ENCODE measurements around the gene DCP2.

Gene DCP2

DNA sequence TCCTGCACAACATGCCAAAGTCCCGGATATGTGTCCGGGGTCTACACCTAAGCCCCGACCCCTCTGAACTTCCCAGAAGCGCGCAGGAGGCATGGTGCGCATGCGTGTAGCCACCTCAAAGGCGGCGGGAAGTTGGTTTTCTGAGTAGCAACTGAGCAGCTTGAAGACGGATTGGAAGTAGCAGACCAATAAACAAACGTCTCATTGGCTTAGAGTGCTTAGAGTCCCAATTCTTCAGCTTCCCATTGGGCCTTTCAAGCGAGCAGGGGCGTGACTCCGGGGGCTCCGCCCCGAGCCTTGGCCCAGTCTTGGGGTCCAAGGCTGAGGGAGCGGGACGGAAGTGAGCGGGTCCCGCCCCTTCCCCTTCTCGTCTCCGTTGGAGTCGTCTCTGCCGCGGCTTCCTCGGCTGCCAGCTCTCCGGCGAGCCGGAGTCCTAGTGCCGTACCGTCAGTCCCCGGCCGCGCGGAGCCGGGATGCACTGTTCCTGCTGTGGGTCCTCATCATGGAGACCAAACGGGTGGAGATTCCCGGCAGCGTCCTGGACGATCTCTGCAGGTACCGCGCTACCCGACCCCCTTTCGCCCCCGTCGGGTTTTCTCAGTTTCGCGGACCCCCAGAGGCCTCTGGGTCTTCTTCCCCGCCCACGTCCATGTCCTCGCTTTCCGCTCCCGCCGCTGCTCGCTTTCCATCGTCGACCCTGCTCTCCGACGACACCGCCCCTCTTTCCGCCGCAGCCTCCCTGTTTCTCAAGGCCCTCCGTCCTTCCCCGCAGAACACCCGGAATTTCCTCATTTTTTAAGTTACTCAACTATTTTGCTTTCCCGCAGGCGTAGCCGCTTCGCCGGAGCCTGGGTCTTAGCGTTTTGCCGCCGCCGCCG lies at the start of gene DCP2:
DCP2 (plus strand) TSS at position 367 of the 878 bp plus-strand sequence; CDS start at position 503, 136 bp downstream.
- CTCF ChIA-PET: interaction anchor here (0.9 to 3.7 kb wide), 6 partner anchors 10 to 54 kb away, joined by 3 to 28 read pairs (median 5); no protein-coding TSS in a partner anchor

GRCh38 chr5:112929336-112930081 lies 47.1 kb upstream of the DCP2 start:
- TF ChIP-seq, protein P1, sequence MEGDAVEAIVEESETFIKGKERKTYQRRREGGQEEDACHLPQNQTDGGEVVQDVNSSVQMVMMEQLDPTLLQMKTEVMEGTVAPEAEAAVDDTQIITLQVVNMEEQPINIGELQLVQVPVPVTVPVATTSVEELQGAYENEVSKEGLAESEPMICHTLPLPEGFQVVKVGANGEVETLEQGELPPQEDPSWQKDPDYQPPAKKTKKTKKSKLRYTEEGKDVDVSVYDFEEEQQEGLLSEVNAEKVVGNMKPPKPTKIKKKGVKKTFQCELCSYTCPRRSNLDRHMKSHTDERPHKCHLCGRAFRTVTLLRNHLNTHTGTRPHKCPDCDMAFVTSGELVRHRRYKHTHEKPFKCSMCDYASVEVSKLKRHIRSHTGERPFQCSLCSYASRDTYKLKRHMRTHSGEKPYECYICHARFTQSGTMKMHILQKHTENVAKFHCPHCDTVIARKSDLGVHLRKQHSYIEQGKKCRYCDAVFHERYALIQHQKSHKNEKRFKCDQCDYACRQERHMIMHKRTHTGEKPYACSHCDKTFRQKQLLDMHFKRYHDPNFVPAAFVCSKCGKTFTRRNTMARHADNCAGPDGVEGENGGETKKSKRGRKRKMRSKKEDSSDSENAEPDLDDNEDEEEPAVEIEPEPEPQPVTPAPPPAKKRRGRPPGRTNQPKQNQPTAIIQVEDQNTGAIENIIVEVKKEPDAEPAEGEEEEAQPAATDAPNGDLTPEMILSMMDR (IDR thresholded peaks at IDR 0.05; ENCODE audit: control extremely low read depth, extremely low read depth, low read depth, missing control alignments): no peak
- DNase-seq (ENCODE audit: extremely low spot score): no peak
- CTCF ChIA-PET: interaction anchor here (1.6 kb wide), 1 partner anchor 8 kb away, joined by 4 read pairs; the partner anchor contains the start of gene REEP5
- POLR2A ChIA-PET: no interaction called here

More for the DNA sequence above, at the start of gene DCP2:
- DNase-seq (ENCODE audit: extremely low spot score): peak; percentile 97
- POLR2A ChIA-PET: interaction anchor here (0.6 to 1.4 kb wide), 6 partner anchors 9 to 537 kb away, joined by 3 to 4 read pairs (median 4); partner anchors contain the start of genes REEP5 and YTHDC2
- TF ChIP-seq, protein P1 (IDR thresholded peaks at IDR 0.05; ENCODE audit: control extremely low read depth, extremely low read depth, low read depth, missing control alignments): no peak

GRCh38 chr5:112930082-112930344 lies 46.6 kb upstream of the DCP2 start:
- ChIA-PET POLR2A (no interaction called here), CTCF (interaction anchor here (1.6 kb wide), 1 partner anchor 8 kb away, joined by 4 read pairs; the partner anchor contains the start of gene REEP5)
- TF ChIP-seq, protein P1 (IDR thresholded peaks at IDR 0.05; ENCODE audit: control extremely low read depth, extremely low read depth, low read depth, missing control alignments): no peak
- DNase-seq (ENCODE audit: extremely low spot score): peak; percentile 37

DNA sequence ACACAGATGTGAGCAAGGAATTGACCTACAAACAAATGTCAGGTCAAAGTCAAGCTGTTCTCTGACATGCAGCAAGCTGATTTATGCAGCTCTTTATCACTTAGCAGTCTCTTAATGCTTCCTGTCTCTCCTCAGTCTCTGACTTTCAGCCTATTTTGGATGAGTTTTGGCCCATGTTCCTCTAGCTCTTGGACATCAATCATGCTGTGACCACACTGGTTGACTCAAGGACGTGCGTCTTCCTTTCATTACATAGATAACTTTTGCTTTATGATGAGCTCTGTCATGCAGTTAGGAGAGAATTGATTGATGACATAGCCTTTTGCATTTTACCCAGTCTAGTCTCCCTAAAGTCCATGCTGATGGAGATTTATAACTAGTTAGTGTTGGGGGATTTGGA lies 45.1 kb upstream of the DCP2 start:
- DNase-seq (ENCODE audit: extremely low spot score): no peak
- ChIA-PET CTCF (interaction anchor here (0.8 to 1.5 kb wide), 4 partner anchors 8 to 37 kb away, joined by 3 to 5 read pairs (median 4); no protein-coding TSS in a partner anchor), POLR2A (no interaction called here)
- TF ChIP-seq, protein P1 (IDR thresholded peaks at IDR 0.05; ENCODE audit: control extremely low read depth, extremely low read depth, low read depth, missing control alignments): no peak

DNA sequence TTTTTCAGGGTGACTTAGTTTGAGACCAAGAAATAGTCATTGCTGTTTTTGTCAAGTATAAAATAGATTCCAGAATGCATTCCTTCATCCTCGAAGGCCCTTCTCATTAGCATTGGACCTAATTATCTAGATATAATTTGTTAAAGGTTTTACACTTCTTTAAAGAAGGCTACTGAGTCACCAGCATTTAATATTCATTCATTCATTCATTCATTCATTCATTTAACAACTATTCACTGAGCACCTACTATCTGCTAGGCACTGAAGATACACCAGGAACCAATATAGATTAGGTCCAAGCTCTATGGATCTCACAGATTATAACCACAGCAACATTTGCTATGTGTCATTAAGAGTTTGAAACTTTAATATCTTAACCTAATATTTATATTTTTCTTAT lies 43.5 kb upstream of the DCP2 start:
- TF ChIP-seq, protein P1 (IDR thresholded peaks at IDR 0.05; ENCODE audit: control extremely low read depth, extremely low read depth, low read depth, missing control alignments): no peak
- POLR2A ChIA-PET: no interaction called here
- CTCF ChIA-PET: interaction anchor here (2.8 kb wide), 1 partner anchor 10 kb away, joined by 10 read pairs; no protein-coding TSS in a partner anchor
- no peak for DNase-seq (ENCODE audit: extremely low spot score)

DNA sequence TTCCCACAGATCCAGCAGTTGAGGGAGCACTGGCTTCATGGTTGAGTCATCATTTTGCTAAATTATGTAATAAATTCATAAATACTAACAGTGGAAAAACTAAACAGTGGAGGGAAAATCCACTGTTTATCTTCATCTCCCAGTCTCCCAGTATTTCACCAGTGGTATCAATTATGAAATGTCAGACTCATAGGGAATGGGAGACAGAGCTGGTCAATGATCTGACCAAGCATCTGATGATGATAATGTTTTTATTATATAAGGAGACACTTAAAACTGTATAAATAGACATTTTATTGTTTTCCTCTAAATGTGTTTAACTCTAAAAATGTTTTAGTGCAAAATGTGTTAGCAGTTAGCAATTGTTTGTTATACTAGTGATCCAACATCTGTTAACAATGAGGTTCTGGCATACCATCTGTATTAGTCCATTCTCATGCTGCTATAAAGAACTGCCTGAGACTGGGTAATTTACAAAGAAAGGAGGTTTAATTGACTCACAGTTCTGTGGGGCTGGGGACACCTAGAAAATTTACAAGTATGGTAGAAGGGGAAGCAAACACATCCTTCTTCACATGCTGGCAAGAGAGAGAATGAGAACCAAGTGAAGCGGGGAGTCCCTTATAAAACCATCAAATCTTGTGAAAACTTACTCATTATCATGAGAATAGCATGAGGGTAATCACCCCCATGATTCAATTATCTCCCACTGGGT lies 42.8 kb upstream of the DCP2 start:
- ChIA-PET POLR2A (no interaction called here), CTCF (interaction anchor here (0.8 to 2.8 kb wide), 3 partner anchors 10 to 63 kb away, joined by 3 to 10 read pairs (median 6); no protein-coding TSS in a partner anchor)
- DNase-seq (ENCODE audit: extremely low spot score): no peak
- TF ChIP-seq, protein P1 (IDR thresholded peaks at IDR 0.05; ENCODE audit: control extremely low read depth, extremely low read depth, low read depth, missing control alignments): no peak

Data from GM10248 (cell line).